SK-N-SH treated with all-trans-retinoic acid at 6 μM for 48 hours (cell line): Measurements from ENCODE around the gene DCDC1.

Experiments
- ATAC-seq: fragments of 200-7000 bp; cut with Tn5 transposase; 3 replicates; pipeline ENCODE4 v1.9.1; 2020; ENCODE audit warnings: mild to moderate bottlenecking, moderate library complexity
- ARNTL ChIP-seq: fragments of 450-650 bp; formaldehyde crosslinking; IDR thresholded peaks from 2 replicates; pipeline ENCODE4 v1.5.0; 2020; ENCODE audit warnings: low read depth, mild to moderate bottlenecking, moderate library complexity, borderline replicate concordance
- BACH2 ChIP-seq: fragments of 250-450 bp; sonication (Bioruptor Pico); IDR thresholded peaks from 2 replicates; pipeline ENCODE4 v1.9.0; 2021; ENCODE audit warnings: mild to moderate bottlenecking, borderline replicate concordance
- CREB5 ChIP-seq: fragments of 250-450 bp; sonication (Bioruptor Pico); IDR thresholded peaks from 2 replicates; pipeline ENCODE4 v1.5.1; 2020; ENCODE audit warnings: low read depth, mild to moderate bottlenecking, moderate library complexity
- CSRNP3 ChIP-seq: fragments of 250-450 bp; sonication (Bioruptor Pico); IDR thresholded peaks from 2 replicates; pipeline ENCODE4 v1.5.1; 2021; ENCODE audit warnings: mild to moderate bottlenecking, moderate library complexity
- ESRRG ChIP-seq: fragments of 250-450 bp; sonication (Bioruptor Pico); IDR thresholded peaks from 2 replicates; pipeline ENCODE4 v1.6.1; 2021; ENCODE audit warnings: mild to moderate bottlenecking
- GLIS3 ChIP-seq: fragments of 250-450 bp; sonication (Bioruptor Pico); IDR thresholded peaks from 2 replicates; pipeline ENCODE4 v1.5.0; 2020; ENCODE audit warnings: mild to moderate bottlenecking, moderate library complexity
- ISL1 ChIP-seq: fragments of 250-450 bp; sonication (Bioruptor Pico); IDR thresholded peaks from 2 replicates; pipeline ENCODE4 v2.1.2; 2022; ENCODE audit warnings: mild to moderate bottlenecking, moderate library complexity
- OSR1 ChIP-seq: fragments of 250-450 bp; sonication (Bioruptor Pico); IDR thresholded peaks from 2 replicates; pipeline ENCODE4 v1.8.0; 2022; ENCODE audit warnings: moderate library complexity, mild to moderate bottlenecking, inconsistent platforms
- PATZ1 ChIP-seq: fragments of 250-450 bp; sonication (Bioruptor Pico); IDR thresholded peaks from 2 replicates; pipeline ENCODE4 v1.8.0; 2020; ENCODE audit warnings: mild to moderate bottlenecking, moderate library complexity, borderline replicate concordance
- POU6F1 ChIP-seq: fragments of 250-450 bp; sonication (Bioruptor Pico); IDR thresholded peaks from 2 replicates; pipeline ENCODE4 v1.8.0; 2021; ENCODE audit warnings: low read depth, mild to moderate bottlenecking, moderate library complexity, borderline replicate concordance
- PPARA ChIP-seq: fragments of 250-450 bp; sonication (Bioruptor Pico); IDR thresholded peaks from 2 replicates; pipeline ENCODE4 v1.5.0; 2020; ENCODE audit warnings: mild to moderate bottlenecking, borderline replicate concordance
- SNAI2 ChIP-seq: fragments of 250-450 bp; sonication (Bioruptor Pico); IDR thresholded peaks from 2 replicates; pipeline ENCODE4 v1.5.0; 2020; ENCODE audit warnings: mild to moderate bottlenecking, moderate library complexity
- TCF4 ChIP-seq: fragments of 250-450 bp; sonication (Bioruptor Pico); IDR thresholded peaks from 2 replicates; pipeline ENCODE4 v1.8.0; 2021; ENCODE audit warnings: mild to moderate bottlenecking, moderate library complexity, borderline replicate concordance
- TOX ChIP-seq: fragments of 250-450 bp; sonication (Bioruptor Pico); IDR thresholded peaks from 2 replicates; pipeline ENCODE4 v1.8.0; 2021; ENCODE audit warnings: mild to moderate bottlenecking, moderate library complexity, borderline replicate concordance
- TSHZ2 ChIP-seq: fragments of 250-450 bp; sonication (Bioruptor Pico); IDR thresholded peaks from 2 replicates; pipeline ENCODE4 v1.5.0; 2020; ENCODE audit warnings: mild to moderate bottlenecking, moderate library complexity
- ZC3H10 ChIP-seq: fragments of 250-450 bp; sonication (Bioruptor Pico); IDR thresholded peaks from 2 replicates; pipeline ENCODE4 v1.5.1; 2021; ENCODE audit warnings: mild to moderate bottlenecking, moderate library complexity
- ZFP3 ChIP-seq: fragments of 250-450 bp; sonication (Bioruptor Pico); IDR thresholded peaks from 2 replicates; pipeline ENCODE4 v1.5.0; 2020; ENCODE audit warnings: mild to moderate bottlenecking, moderate library complexity
- ZFP30 ChIP-seq: fragments of 450-650 bp; formaldehyde crosslinking; IDR thresholded peaks from 2 replicates; pipeline ENCODE4 v1.5.0; 2022; ENCODE audit warnings: mild to moderate bottlenecking, moderate library complexity
- ZNF565 ChIP-seq: fragments of 450-650 bp; formaldehyde crosslinking; conservative IDR thresholded peaks from 2 replicates; pipeline ENCODE4 v1.5.0; 2020; ENCODE audit warnings: low read depth, mild to moderate bottlenecking, moderate library complexity
- ZNF70 ChIP-seq: fragments of 450-650 bp; formaldehyde crosslinking; IDR thresholded peaks from 2 replicates; pipeline ENCODE4 v1.5.0; 2020; ENCODE audit warnings: mild to moderate bottlenecking, moderate library complexity

Gene DCDC1

GRCh38 chr11:31131760-31132159, 237.8 kb downstream of the DCDC1 start (continued):
- TF ChIP-seq ZC3H10 (CRISPR knock-in tag), result no peak
- no peak for TF ChIP-seq CSRNP3
- no peak for TF ChIP-seq POU6F1 (CRISPR knock-in tag)
- no peak for TF ChIP-seq TCF4 (CRISPR knock-in tag)
- TF ChIP-seq CREB5 (CRISPR knock-in tag), result no peak

GRCh38 chr11:31127290-31127689, 242.2 kb downstream of the DCDC1 start:
- no peak for TF ChIP-seq PATZ1 (CRISPR knock-in tag)
- no peak for ATAC-seq

GRCh38 chr11:31120428-31120827, 249.1 kb downstream of the DCDC1 start:
- no peak for ATAC-seq

More at GRCh38 chr11:31120428-31120827, 249.1 kb downstream of the DCDC1 start:
- TF ChIP-seq GLIS3 (CRISPR knock-in tag) (no peak), SNAI2 (CRISPR knock-in tag) (no peak), POU6F1 (CRISPR knock-in tag) (no peak), ZFP30 (CRISPR knock-in tag) (no peak), BACH2 (CRISPR knock-in tag) (no peak), ISL1 (CRISPR knock-in tag) (no peak), ESRRG (no peak), TCF4 (CRISPR knock-in tag) (no peak), PPARA (CRISPR knock-in tag) (no peak), ARNTL (CRISPR knock-in tag) (no peak), OSR1 (no peak), ZNF565 (CRISPR knock-in tag) (no peak), TOX (CRISPR knock-in tag) (no peak), ZFP3 (CRISPR knock-in tag) (no peak), PATZ1 (CRISPR knock-in tag) (no peak), TSHZ2 (CRISPR knock-in tag) (no peak), CREB5 (CRISPR knock-in tag) (no peak), ZNF70 (no peak)
